Measurements from ENCODE around the gene AGK. TPM values are rescaled to one million over a fixed set of nuclear protein-coding genes. Genes with fewer than 3 reads are reported as not detected.

AGK gene
- total and polyA plus RNA-seq, 2 of the 8 experiments (the other 6 are each of a cell fraction or from before 2014, with no cell fraction given), result 25.8 to 34.0 TPM

DNA sequence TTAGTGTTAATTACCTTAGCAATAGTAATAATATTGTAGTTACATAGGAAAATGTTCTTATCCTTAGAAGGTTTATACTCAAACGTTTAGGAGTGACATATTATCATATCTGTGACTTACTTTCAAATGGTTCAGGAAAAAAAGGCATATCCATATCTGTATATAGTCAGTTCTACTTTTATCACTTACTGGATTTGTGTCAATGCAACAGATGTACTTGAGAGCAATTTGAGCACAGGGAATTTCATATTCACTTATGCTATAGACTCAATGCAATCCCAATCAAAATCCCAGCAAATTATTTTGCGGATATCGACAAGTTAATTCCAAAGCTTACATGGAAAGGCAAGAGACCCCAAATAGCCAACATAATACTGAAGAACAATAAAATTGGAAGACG is 140.8 kb downstream of the AGK start (continued):
- no peak for TF ChIP-seq RNF2 (IDR thresholded peaks at IDR 0.05; ENCODE audit: borderline replicate concordance, low read depth, low read length, missing control alignments, poor library complexity, severe bottlenecking)
- no peak for TF ChIP-seq SRF (IDR thresholded peaks at IDR 0.05; ENCODE audit: low read depth, low read length)
- no peak for TF ChIP-seq EP300 (IDR thresholded peaks at IDR 0.05; ENCODE audit: borderline replicate concordance in 1 of 2, low read depth in 2 of 2, low read length in 2 of 2)
